IPS-18c (cell line): Measurements from ENCODE around the gene DGKB.

Experiments
- H3K4me3 ChIP-seq: 2 replicates; pipeline ENCODE4 v1.7.0; 2013; ENCODE audit warnings: low read depth, mild to moderate bottlenecking, low read length, moderate library complexity; ENCODE audit not compliant: insufficient read depth
- H3K9me3 ChIP-seq: one replicate; pipeline ENCODE4 v1.6.1; 2013; ENCODE audit warnings: mild to moderate bottlenecking, low read length, moderate library complexity; ENCODE audit not compliant: control insufficient read depth, insufficient read depth

DGKB gene

DNA sequence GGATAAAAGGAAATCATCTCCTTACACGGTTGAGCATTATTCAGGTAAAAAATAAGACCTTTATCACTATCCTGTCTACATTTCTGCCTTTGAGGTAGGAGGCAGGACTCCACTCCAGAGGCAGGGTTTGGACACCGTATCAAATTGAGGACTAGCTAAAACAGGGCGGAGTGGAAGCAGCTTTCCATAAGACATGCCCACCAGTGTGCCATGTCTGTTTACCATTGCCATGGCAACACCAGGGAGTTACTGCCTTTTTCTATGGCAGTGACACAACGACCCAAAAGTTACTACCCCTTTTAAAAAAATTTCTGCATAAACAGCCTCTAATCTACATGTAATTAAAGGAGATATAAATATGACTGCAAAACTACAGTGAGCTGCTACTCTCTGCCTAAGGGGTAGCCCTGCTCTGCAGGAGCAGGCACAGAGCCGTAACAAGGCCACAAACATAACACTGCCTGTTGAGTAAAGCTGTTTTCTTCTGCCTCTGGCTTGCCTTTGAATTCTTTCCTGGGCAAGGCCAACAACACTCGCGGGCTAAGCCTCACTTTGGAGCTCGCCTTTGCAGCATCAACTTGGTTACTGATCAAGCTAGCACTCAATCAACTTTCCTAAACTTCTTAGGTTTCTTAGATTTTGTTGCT is 26.5 kb downstream of the DGKB start:
- no peaks in the 10 kb centered on the region for H3K9me3 ChIP-seq
- no peak overlapping the region for H3K4me3 ChIP-seq

DNA sequence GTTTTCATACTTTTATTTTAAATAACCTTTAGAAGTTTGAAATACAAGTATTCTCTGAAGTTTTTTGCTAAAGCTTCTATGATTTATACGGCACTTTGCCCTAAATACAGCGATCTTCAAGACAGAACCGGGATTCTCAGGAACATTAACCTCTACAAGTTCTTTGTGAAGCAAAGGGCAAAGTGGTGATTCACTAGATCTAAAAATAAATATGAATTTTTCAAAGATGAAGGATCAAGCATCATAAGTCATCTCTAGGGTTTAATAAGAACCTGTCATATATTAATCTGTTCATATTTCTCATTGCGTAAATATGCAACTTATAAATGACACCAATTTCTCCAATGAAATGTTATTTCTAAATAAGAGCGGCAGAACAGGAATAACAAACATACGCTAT is 30.7 kb downstream of the DGKB start:
- H3K4me3 ChIP-seq, result no peak overlapping the region
- no peaks in the 10 kb centered on the region for H3K9me3 ChIP-seq

DNA sequence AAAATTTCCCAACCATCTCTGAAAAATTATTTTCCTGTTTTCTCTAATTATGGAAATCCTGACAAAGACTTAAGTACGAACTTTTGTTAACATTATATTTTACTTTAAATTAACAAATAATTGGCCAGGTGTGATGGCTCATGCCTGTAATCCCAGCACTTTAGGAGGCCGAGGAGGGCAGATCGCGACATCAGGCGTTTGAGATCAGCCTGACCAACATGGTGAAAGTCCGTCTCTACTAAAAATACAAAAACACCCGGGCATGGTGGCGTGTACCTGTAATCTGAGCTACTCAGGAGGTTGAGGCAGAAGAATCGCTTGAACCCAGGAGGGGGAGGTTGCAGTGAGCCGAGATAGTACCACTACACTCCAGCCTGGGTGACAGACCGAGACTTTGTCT is 32.2 kb downstream of the DGKB start:
- H3K9me3 ChIP-seq, result no peaks in the 10 kb centered on the region
- H3K4me3 ChIP-seq, result no peak overlapping the region

DNA sequence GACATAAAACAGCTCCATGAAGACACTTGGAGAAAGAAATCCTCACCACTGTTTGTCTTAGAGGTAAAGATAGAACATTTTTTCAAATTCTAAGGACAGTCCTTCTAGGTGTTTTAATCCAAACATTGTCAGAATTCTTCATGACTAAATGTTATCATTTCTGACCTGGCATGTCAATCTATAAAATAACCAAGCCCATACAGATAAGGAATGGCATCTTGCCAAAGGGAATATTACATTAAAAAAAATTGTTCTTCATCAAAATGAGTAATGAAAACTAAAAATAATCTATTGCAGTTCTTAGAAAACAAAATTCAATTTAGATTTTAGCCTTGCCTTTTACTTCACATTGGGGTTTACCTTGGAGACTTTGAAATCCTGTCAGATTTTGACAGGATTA is 33.6 kb downstream of the DGKB start:
- Histone ChIP-seq H3K9me3 (no peaks in the 10 kb centered on the region), H3K4me3 (no peak overlapping the region)

DNA sequence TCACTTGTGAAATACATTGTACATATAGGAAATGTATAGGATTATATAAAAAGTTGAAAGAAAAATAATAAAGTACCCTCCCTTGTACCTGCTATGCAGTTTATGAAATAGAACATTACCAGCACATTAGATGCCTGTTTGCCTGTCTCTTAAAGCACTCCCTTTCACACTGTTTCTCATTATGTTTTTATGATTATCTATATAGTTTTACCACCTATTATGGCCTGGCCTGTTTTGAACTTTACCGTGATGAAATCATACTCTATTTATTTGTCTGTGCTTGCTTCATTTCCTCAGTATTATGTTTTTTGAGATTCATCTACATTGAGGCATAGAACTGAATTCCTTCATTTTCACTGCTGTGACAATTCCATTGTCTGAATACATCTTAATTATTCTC is 41.1 kb downstream of the DGKB start:
- Histone ChIP-seq H3K4me3 (no peak overlapping the region), H3K9me3 (no peaks in the 10 kb centered on the region)

DNA sequence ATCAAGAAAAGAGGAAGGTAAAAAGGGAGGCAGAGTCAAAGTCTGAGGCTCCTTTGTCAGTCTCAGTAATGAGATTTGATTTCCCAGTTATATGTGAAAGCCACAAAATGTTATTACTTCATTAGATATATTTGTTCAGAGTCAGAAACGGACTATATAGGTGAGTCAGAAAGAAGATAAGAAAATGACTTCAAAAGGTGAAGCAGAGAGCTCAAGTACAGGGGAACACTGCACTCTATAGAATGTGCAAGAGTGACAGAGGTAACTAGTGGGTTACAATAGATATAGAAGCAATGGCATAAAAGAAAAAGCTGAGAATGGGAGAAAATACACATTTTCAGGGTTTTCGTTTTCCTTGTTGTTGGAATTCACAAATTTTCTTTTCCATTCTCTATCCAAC is 43.3 kb downstream of the DGKB start:
- H3K9me3 ChIP-seq, result no peaks in the 10 kb centered on the region

DNA sequence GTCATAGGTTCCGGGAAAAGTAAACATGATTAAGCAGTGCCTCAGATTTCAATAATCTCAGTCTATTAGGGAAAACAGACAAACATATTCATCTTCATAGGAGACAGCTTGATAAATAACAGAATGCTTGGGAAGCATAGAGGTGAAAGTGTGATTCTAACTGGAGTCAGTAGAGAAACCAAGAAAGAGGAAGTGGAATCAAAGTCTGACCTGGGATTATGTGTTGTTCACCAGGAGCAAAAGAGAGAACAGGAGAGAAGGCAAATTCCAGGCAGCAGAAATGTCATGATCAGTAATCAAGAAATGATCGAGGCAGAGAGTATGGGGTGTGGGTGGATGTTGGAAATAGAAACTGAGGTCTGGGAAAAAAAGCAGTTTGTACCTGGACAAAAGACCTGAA is 43.7 kb downstream of the DGKB start:
- Histone ChIP-seq H3K9me3 (no peaks in the 10 kb centered on the region), H3K4me3 (no peak overlapping the region)

More for the DNA sequence above, 43.3 kb downstream of the DGKB start:
- H3K4me3 ChIP-seq, result no peak overlapping the region

DNA sequence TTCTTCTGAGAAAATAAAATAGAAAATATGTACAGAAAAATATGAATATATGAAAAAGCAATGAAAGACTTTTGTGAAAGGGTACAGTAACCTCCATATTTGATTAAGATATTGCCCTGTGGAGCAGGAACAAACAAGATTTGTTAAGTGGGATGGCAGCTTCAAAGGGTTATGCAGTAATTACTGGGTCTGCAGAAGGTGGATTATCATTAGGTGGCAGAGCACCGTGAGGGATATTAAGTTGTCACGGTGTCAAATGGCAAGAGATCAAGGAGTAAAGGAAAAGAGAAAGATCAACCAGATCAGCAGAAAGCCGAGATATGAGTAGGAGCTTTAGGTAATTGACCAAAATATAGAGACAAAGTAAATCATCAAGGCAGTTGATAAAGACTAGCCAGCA is 44.1 kb downstream of the DGKB start:
- no peaks in the 10 kb centered on the region for H3K9me3 ChIP-seq

DNA sequence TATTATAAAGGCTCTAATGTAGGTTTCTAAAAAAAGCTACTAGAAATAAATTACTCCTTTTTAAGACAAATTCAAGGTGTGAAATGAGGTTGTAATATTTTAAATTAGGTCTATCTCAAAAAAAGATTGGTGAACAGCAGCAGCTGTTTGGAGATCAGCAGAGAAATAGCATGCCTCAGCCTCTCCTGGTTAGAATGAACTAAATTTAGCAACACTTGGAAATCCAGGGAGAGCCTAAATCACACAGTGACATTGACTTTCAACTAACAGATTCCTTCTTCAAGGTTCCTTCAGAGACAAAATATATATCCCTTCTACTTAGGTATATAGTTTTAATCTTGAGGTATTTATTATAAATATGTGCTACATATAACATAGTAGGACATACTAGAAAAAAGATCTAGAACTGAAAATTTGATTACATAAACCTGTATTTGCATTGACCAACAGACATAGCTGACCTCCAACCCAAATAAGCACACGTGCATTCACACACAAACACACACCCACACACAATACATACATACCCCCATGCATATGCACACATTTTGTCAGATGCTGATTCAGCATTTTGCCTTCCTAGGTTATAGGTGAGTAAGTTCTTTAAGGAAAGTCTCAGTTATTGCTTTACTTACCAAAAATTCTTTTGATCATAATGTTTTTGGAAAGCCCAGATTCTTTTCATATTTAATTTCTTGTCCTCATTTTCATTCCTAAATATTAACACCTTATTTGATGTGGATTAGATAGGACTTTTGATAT is 47.3 kb downstream of the DGKB start:
- Histone ChIP-seq H3K4me3 (no peak overlapping the region), H3K9me3 (no peaks in the 10 kb centered on the region)

More for the DNA sequence above, 44.1 kb downstream of the DGKB start:
- H3K4me3 ChIP-seq, result no peak overlapping the region

DNA sequence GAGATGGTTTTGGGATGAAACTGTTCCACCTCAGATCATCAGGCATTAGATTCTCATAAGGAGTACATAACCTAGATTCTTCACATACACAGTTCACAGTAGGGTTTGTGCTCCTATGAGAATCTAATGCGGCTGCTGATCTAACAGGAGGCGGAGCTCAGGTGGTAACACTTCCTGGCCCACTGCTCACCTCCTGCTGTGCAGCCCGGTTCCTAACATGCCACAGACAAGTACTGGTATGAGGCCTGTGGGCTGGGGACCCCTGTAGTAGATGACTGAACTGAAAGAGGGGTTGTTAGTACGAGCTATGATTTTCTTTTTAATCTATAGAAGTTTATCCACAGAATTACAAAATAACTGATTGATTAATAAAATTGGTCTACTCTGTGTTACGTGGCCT is 48.1 kb downstream of the DGKB start:
- Histone ChIP-seq H3K4me3 (no peak overlapping the region), H3K9me3 (no peaks in the 10 kb centered on the region)

DNA sequence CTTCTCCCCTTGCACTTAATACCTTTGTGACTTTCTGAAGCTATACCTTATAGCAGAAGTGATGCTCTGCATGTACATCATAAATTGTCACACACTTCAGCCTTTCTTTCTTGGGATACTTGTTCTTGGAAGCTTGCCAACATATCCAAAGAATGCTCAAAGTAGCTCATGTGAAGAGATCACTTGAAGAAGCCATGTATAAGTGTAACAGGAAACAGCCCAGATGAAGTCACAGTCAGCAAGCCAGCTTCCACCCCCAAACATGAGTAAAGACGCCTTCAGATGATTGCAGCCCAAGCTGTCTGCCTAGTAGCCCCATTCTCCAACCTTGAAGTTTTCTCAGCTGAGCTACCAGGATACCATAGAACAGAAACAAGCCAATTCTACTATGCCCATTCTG is 50.9 kb downstream of the DGKB start:
- no peak overlapping the region for H3K4me3 ChIP-seq
- H3K9me3 ChIP-seq, result no peaks in the 10 kb centered on the region

DNA sequence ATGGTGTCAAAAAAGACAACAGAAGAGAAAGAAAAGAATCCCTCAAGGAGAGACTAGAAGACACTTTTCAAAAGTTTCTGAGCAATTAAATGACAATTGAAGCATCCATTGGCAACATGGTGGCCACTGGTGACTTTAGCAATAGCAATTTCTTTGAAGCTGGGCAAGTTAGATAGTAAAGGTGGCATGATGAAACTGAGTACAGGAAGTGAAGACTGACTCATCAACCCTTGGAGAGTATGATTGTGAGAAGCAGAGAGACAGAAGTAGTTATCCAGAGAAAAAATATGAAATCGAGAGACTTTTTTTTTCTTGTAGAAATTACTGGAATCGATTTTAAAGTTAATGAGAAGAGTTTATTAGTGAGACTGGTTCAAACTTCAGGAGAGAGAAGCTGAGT is 52.5 kb downstream of the DGKB start:
- Histone ChIP-seq H3K9me3 (no peaks in the 10 kb centered on the region), H3K4me3 (no peak overlapping the region)

DNA sequence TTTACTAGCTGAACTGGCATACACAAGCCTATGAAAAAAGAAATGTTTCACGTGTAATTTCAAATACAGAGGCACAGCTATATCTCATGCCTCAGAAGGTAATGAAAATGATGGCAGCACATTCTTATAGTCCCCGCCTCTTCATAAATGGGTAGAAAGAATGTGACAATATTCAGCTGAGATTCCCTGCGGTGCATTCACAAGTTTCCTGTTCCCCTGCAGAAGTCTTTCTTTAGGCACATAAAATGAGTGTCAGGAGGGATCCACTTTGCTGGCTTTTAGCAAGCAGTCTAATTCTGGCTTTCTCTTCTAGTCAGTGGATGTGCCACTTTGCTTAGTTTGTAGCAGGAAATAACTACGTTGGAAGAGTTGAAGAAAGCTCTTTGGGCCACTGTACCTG is 56.1 kb downstream of the DGKB start:
- Histone ChIP-seq H3K9me3 (no peaks in the 10 kb centered on the region), H3K4me3 (no peak overlapping the region)

DNA sequence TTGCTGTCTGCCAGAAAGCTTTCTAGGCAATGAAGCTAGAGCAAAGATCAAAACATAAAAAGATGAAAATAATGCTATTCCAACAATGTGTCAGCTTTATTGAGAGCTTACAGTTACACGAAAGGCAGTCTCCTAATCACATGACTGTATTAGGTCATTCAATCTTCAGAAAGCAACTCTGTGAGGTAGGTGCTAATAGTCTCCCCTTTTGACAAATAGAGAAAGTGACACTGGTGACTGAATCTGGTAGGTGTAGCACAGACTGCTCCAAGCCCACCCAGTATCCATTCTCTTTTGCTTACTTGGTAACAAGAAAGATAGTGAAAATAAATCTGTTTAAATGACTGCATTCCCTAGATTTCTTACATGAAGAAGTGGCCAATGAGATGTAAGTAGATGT is 58.8 kb downstream of the DGKB start:
- H3K9me3 ChIP-seq, result no peaks in the 10 kb centered on the region
- no peak overlapping the region for H3K4me3 ChIP-seq

DNA sequence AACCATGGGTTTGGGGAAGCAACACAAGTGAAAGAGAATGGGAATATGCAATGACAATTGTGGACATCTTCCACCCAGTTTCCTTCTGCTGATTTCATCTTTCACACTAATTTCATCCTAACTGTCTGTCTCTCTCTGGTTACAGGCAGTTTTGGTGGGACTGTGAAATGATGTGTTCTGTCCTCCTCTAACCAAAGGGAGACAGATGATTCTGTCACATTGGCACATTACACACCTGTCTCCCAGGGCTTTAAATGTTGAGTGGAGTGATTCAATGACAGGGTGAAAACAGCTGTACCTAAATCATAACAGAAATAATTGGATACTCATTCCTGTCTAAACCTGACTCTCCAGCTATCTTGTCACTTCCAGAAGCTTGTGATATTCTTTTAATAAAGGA is 60.0 kb downstream of the DGKB start:
- H3K4me3 ChIP-seq, result no peak overlapping the region
- no peaks in the 10 kb centered on the region for H3K9me3 ChIP-seq

DNA sequence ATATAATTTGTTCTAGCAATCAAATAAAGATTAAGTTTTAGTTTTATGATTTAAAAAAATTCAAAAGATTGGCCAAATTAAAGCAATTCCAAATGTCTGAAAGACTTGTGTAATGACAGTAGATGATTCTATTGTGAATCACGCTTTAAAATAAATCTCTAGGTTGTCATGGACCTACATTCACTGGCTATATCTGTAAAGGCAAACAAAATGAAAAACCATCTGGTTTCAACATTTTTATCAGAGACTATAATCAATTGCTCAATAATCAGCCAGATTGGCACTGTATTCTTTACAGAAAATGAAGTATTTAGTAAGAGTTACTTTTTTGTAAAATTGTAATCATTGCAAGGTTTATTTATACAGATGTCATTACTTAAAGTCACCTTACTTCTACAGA is 60.7 kb downstream of the DGKB start:
- Histone ChIP-seq H3K9me3 (no peaks in the 10 kb centered on the region), H3K4me3 (no peak overlapping the region)

DNA sequence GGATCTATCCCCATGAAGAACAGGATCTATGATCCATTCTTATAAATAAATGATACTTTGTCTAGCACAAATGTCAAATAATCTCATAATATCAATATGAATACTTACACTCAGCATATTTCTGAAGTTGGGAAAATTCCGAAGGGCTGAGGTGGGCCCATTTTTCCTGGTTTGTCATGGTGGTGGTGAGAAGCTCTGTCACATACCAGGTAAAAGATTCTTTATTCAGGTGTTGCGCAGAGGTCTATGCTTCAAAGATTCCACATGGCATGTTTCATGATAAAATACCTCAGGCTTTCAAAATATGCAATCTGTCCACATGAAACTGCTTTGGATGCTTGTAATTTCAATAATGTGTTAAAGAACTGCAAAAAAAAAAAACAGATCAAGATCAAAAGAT is 61.5 kb downstream of the DGKB start:
- H3K9me3 ChIP-seq, result no peaks in the 10 kb centered on the region

DNA sequence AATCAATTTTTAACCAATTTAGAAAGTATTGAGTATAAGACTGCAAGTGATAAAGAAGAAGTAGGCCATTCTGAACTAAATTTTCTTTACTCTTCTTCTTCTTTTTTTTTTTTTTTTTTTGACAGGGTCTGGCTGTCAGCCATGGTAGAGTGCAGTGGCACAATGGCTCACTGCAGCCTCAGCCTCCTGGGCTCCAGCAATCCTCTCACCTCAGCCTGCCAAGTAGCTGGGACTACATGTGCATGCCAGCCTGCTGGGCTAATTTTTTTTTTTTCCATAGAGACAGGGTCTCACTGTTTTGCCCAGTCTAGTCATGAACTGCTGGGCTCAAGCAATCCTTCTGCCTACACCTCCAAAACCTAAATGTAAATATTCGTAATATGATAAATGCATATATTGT is 63.2 kb downstream of the DGKB start:
- Histone ChIP-seq H3K9me3 (no peaks in the 10 kb centered on the region), H3K4me3 (no peak overlapping the region)

More for the DNA sequence above, 61.5 kb downstream of the DGKB start:
- no peak overlapping the region for H3K4me3 ChIP-seq

DNA sequence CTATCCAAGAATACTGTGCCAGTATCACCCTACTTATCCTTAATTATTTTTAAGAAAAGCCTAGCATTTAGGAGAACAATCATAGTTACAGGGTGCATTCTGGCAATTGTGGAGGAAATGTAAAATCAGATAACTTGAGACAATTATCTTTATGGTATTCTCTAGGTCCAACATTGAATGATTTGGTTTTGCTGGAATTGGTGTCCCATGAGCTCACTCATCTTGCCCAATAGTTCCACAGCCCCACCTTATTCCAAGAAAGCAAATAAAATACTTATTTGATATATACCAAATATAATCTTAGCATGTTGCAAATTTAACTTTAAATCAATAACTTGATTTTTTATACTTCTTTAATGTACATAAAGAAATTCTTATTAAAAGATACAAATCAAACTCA is 65.3 kb downstream of the DGKB start:
- no peaks in the 10 kb centered on the region for H3K9me3 ChIP-seq
- no peak overlapping the region for H3K4me3 ChIP-seq
